SK-N-MC (cell line): ENCODE data around the gene ESRP2.

Experiments
- EZH2 ChIP-seq: fragments of 200-600 bp; sonication (generic); IDR thresholded peaks from one replicate; pipeline ENCODE4 v1.6.1; 2017; ENCODE audit warnings: antibody characterized with exemption
- FOXP2 ChIP-seq: optimal IDR thresholded peaks from 2 replicates; pipeline ENCODE3; 2011; ENCODE audit warnings: mild to moderate bottlenecking, moderate library complexity; ENCODE audit not compliant: insufficient read depth; ENCODE audit errors: extremely low read length, control extremely low read depth
- POLR2AphosphoS5 ChIP-seq: IDR thresholded peaks from 2 replicates; pipeline ENCODE4 v1.6.1; 2012; ENCODE audit warnings: mild to moderate bottlenecking, low read depth, low read length, borderline replicate concordance

DNA sequence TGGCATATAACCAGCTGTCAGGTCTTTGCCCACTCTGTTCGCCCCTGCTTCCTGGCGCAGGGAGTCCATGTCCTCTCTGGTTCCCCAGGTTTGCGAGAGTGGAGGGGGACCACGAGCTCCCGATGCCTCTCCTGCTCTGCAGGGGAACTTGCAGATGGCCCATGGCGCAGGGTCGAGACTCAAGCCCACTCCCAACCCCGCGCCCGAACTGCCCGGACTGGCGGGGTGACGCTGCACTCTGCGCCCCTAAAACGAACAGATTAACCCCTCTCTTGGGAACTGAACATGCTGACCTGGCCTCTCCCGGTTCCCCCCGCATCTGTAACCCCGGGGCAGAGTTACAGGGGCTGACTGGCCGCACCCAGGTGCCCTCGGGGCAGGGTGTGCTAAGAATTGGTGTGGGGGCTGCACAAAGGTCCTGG, 8.6 kb upstream of the ESRP2 start:
- TF ChIP-seq EZH2 = no peak
- no peak for TF ChIP-seq POLR2AphosphoS5
- TF ChIP-seq FOXP2 = no peak
